ENCODE results near the gene PRR15. TPM values are rescaled to one million over a fixed set of nuclear protein-coding genes. Genes with fewer than 3 reads are reported as not detected.
"Not testable (repeated sequence)": the region's sequence is repeated elsewhere in the genome, so short reads cannot be mapped to it uniquely, and the experiment has no call there.

PRR15 gene
- 1 to 10 TPM in 2 of 4 donors, under 1 TPM in 1, not detected in 1; 0.42 to 6.6 (median 4.8) TPM for total RNA-seq

DNA sequence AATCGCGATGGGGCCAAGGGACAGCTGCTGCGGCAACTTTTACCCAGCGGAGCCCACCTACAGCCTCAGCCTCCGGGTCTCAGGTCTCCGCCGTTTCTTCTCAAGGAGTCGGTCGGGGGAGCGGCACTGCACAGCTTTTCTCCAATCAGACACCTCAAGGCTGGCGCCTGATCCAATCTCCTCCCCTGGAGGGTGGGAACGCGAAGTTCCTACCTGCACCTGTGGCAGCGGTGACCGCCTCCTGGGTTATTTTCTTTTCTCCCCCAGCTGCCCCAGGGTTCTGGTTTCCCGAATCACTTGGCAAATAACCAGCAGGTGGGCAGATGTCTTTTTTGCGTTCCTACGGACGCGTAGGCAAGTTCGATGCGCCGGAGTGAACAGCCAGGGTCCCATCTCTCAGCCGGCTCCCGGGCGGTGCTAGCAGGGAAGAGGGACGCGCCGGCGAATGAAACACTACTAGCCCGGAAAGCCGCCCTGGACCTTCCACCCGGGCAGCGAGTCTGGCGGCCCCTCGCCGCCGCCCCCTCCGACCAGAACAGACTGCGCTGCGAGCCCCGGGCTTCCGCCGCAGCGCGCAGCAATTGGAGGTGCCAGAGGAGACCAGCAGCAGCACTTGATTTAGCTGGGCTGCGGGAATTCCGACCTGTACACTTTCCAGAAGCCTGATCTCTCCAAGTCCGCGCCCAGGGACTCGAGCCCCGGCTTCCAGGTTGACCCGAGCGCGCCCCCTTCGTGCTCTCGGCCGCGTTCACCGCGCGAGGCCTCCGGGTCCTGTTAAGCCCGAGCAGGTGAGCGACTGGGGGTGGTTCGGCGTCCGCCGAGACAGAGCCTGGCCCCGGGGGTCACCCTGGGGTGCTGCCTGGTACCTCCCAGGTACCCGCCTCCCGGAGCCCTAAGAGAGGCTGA is at the start of gene PRR15:
Gene PRR15 (plus strand): TSS at position 246 of the 906 bp plus-strand sequence. CDS start 2,495 bp downstream, outside the sequence.
- H3K27me3 ChIP-seq = peaks cover 0 to 56% of the 10 kb centered on the region in 2 donors

DNA sequence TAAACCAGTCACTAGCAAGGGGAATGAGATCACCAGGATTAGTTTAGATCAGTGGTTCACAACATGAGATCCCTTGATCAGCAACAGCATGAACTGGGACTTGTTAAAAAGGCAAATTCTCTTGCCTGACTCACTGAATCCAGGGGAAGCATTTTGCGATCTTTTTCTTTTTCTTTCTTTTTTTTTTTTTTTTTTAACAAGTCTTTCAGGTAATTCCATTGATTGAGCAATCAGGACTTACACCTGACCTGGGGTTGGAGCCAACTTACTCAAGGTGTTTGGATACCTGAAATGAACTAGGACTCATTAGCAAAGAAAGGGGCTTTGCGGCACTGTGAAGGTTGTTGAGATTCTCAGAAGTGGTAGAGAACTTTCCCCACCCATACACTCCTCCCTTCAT is 47.1 kb upstream of the PRR15 start:
- Histone ChIP-seq H3K4me1 (no peaks in the 10 kb centered on the region), H3K27me3 (no peaks in the 10 kb centered on the region), H3K9me3 (peaks cover 0 to 5% (median 0%) of the 10 kb centered on the region in 4 donors), H3K27ac (no peak overlapping the region), H3K4me3 (no peak overlapping the region), H3K36me3 (no peaks in the 10 kb centered on the region)
- TF ChIP-seq EP300 (IDR thresholded peaks at IDR 0.05) (no peak), POLR2A (IDR thresholded peaks at IDR 0.05) (no peak), CTCF (IDR thresholded peaks at IDR 0.05) (no peak)
- 95 to 100% methylated on average over 2 of the region's 2 CpGs for WGBS, 2 donors
- DNase-seq (ENCODE audit: low spot score in 2 of 2) = no peak

More for the DNA sequence above, at the start of gene PRR15:
- no peak for DNase-seq (ENCODE audit: low spot score in 2 of 2)
- 0 to 1% methylated on average over 49 to 58 of the region's 72 CpGs for WGBS, 2 donors
- TF ChIP-seq EP300 (IDR thresholded peaks at IDR 0.05) = no peak
- TF ChIP-seq POLR2A (IDR thresholded peaks at IDR 0.05) = no peak
- TF ChIP-seq CTCF (IDR thresholded peaks at IDR 0.05) = no peak
- Histone ChIP-seq H3K27ac (peak within 1 kb of the TSS in 2 of 4 donors; percentile 35 to 72), H3K4me1 (peaks cover 0 to 40% (median 23%) of the 10 kb centered on the region in 4 donors), H3K9me3 (no peaks in the 10 kb centered on the region), H3K36me3 (no peaks in the 10 kb centered on the region), H3K4me3 (peak within 1 kb of the TSS; percentile 29 to 60 (median 36))

GRCh38 chr7:29518616-29519015 is 45.0 kb upstream of the PRR15 start:
- 48 to 52% methylated on average over 1 of the region's 1 CpG for WGBS, 2 donors

DNA sequence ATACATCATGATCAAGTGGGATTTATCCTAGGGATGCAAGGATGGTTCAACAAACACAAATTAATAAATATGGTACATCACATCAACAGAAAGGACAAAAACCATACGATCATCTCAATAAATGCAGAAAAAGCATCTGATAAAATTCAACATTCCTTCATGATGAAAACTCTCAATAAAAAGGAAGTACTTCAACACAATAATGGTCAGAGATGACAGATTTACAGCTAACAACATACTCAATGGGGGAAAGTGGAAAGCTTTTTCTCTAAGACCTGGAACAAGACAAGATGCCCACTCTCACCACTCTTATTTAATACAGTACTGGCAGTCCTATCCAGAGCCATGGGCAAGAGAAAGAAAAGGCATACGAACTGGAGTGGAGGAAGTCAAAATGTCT is 39.9 kb upstream of the PRR15 start:
- H3K36me3 ChIP-seq = no peaks in the 10 kb centered on the region
- H3K4me3 ChIP-seq = no peak overlapping the region
- 82 to 86% methylated on average over 2 of the region's 2 CpGs for WGBS, 2 donors
- H3K27me3 ChIP-seq = no peaks in the 10 kb centered on the region
- TF ChIP-seq EP300 (IDR thresholded peaks at IDR 0.05) = no peak
- no peak for TF ChIP-seq CTCF (IDR thresholded peaks at IDR 0.05)
- no peak for TF ChIP-seq POLR2A (IDR thresholded peaks at IDR 0.05)
- H3K27ac ChIP-seq = no peak overlapping the region
- no peak for DNase-seq (ENCODE audit: low spot score in 2 of 2)
- H3K4me1 ChIP-seq = no peaks in the 10 kb centered on the region
- peaks cover 0 to 23% (median 1%) of the 10 kb centered on the region in 4 donors for H3K9me3 ChIP-seq

More at GRCh38 chr7:29518616-29519015, 45.0 kb upstream of the PRR15 start:
- Histone ChIP-seq H3K9me3 (peaks cover 0 to 17% (median 1%) of the 10 kb centered on the region in 4 donors), H3K27ac (no peak overlapping the region), H3K4me3 (no peak overlapping the region), H3K27me3 (no peaks in the 10 kb centered on the region), H3K36me3 (no peaks in the 10 kb centered on the region), H3K4me1 (no peaks in the 10 kb centered on the region)
- TF ChIP-seq POLR2A (IDR thresholded peaks at IDR 0.05) (no peak), CTCF (IDR thresholded peaks at IDR 0.05) (no peak), EP300 (IDR thresholded peaks at IDR 0.05) (no peak)
- no peak for DNase-seq (ENCODE audit: low spot score in 2 of 2)

GRCh38 chr7:29527505-29528108 is 36.0 kb upstream of the PRR15 start:
- Histone ChIP-seq H3K4me1 (no peaks in the 10 kb centered on the region), H3K27ac (no peak overlapping the region), H3K36me3 (no peaks in the 10 kb centered on the region), H3K27me3 (no peaks in the 10 kb centered on the region), H3K4me3 (no peak overlapping the region), H3K9me3 (peaks cover 0 to 7% (median 0%) of the 10 kb centered on the region in 4 donors)
- TF ChIP-seq CTCF (IDR thresholded peaks at IDR 0.05) (no peak), POLR2A (IDR thresholded peaks at IDR 0.05) (no peak), EP300 (IDR thresholded peaks at IDR 0.05) (no peak)
- no peak for DNase-seq (ENCODE audit: low spot score in 2 of 2)
- 78 to 82% methylated on average over 4 of the region's 4 CpGs for WGBS, 2 donors

- not testable (repeated sequence) for H3K36me3 ChIP-seq; H3K4me1 ChIP-seq; H3K4me3 ChIP-seq; H3K9me3 ChIP-seq; H3K27ac ChIP-seq; H3K27me3 ChIP-seq; DNase-seq (ENCODE audit: low spot score in 2 of 2)
- WGBS, 2 donors = 80 to 90% methylated on average over 5 to 7 of the region's 7 CpGs
These were observed 35.1 kb upstream of the PRR15 start for GRCh38 chr7:29528526-29528925.
